ENCODE data around the gene RPL14.

The RPL14 gene

GRCh38 chr3:40445062-40445461 lies 12.1 kb upstream of the RPL14 start:
- no peak overlapping the region for H3K9ac ChIP-seq (ENCODE audit: low read depth, low read length, poor library complexity)
- no peak overlapping the region for H4K8ac ChIP-seq (ENCODE audit: low read depth, low read length)
- no CpG with 5 or more reads among the region's 9 CpGs for WGBS, 2 donors (ENCODE audit: extremely low coverage in 2 of 2, insufficient read length in 2 of 2, insufficient replicate concordance in 1 of 2)
- H2BK5ac ChIP-seq (ENCODE audit: low read length) = no peak overlapping the region
- no peak overlapping the region for H3K4me2 ChIP-seq (ENCODE audit: insufficient read depth, low read length, poor library complexity, severe bottlenecking)
- H3K4ac ChIP-seq (ENCODE audit: low read length) = no peak overlapping the region
- H2AK5ac ChIP-seq (ENCODE audit: low read depth, low read length) = no peak overlapping the region
- H3K23ac ChIP-seq (ENCODE audit: low read depth, low read length, poor library complexity) = no peak overlapping the region
- H3K14ac ChIP-seq (ENCODE audit: low read length) = no peak overlapping the region
- H2AFZ ChIP-seq (ENCODE audit: low read length) = no peak overlapping the region
- no peak overlapping the region for H3K4me3 ChIP-seq (ENCODE audit: low read length in 2 of 2)
- no peaks in the 10 kb centered on the region for H3K9me3 ChIP-seq (replicated peaks in 1 of 2; ENCODE audit: control insufficient read depth in 2 of 2, insufficient read depth in 1 of 2, low read depth in 1 of 2, low read length in 2 of 2)
- no peak overlapping the region for H4K91ac ChIP-seq (ENCODE audit: low read depth, low read length, poor library complexity)
- no peak overlapping the region for H3K27ac ChIP-seq (replicated peaks; ENCODE audit: low read length)
- no peak overlapping the region for H3K18ac ChIP-seq (ENCODE audit: low read length)
- peaks cover 0 to 2% of the 10 kb centered on the region in 2 donors for H3K4me1 ChIP-seq (ENCODE audit: control insufficient read depth in 2 of 2, insufficient read depth in 1 of 2, low read depth in 1 of 2, low read length in 2 of 2)
- H3K27me3 ChIP-seq (ENCODE audit: control insufficient read depth in 3 of 3, insufficient read depth in 3 of 3, low read depth in 1 of 3, low read length in 3 of 3) = no peaks in the 10 kb centered on the region
- no peak overlapping the region for H2BK120ac ChIP-seq (ENCODE audit: low read depth, low read length)
- no peak overlapping the region for H2BK15ac ChIP-seq (ENCODE audit: low read length)
- no peaks in the 10 kb centered on the region for H3K36me3 ChIP-seq (replicated peaks in 1 of 2; ENCODE audit: control insufficient read depth in 2 of 2, insufficient read depth in 2 of 2, low read length in 2 of 2)
- DNase-seq (ENCODE audit: low spot score) = no peak
- no peak overlapping the region for H2BK12ac ChIP-seq (ENCODE audit: low read length)
- H3K79me1 ChIP-seq (ENCODE audit: low read depth, low read length) = no peaks in the 10 kb centered on the region

- no peak overlapping the region for H4K8ac ChIP-seq (ENCODE audit: low read depth, low read length)
- no peak overlapping the region for H2BK15ac ChIP-seq (ENCODE audit: low read length)
- H3K18ac ChIP-seq (ENCODE audit: low read length) = no peak overlapping the region
- H3K36me3 ChIP-seq (replicated peaks in 1 of 2; ENCODE audit: control insufficient read depth in 2 of 2, insufficient read depth in 2 of 2, low read length in 2 of 2) = no peaks in the 10 kb centered on the region
- WGBS, 2 donors (ENCODE audit: extremely low coverage in 2 of 2, insufficient read length in 2 of 2, insufficient replicate concordance in 1 of 2) = no CpG with 5 or more reads among the region's 4 CpGs
- no peak overlapping the region for H3K14ac ChIP-seq (ENCODE audit: low read length)
- no peak overlapping the region for H3K27ac ChIP-seq (replicated peaks; ENCODE audit: low read length)
- peaks cover 0 to 2% of the 10 kb centered on the region in 2 donors for H3K4me1 ChIP-seq (ENCODE audit: control insufficient read depth in 2 of 2, insufficient read depth in 1 of 2, low read depth in 1 of 2, low read length in 2 of 2)
- H2AK5ac ChIP-seq (ENCODE audit: low read depth, low read length) = no peak overlapping the region
- no peak overlapping the region for H3K4ac ChIP-seq (ENCODE audit: low read length)
- H3K23ac ChIP-seq (ENCODE audit: low read depth, low read length, poor library complexity) = no peak overlapping the region
- no peaks in the 10 kb centered on the region for H3K9me3 ChIP-seq (replicated peaks in 1 of 2; ENCODE audit: control insufficient read depth in 2 of 2, insufficient read depth in 1 of 2, low read depth in 1 of 2, low read length in 2 of 2)
- DNase-seq (ENCODE audit: low spot score) = no peak
- H3K79me1 ChIP-seq (ENCODE audit: low read depth, low read length) = no peaks in the 10 kb centered on the region
- H3K4me2 ChIP-seq (ENCODE audit: insufficient read depth, low read length, poor library complexity, severe bottlenecking) = no peak overlapping the region
- no peak overlapping the region for H3K4me3 ChIP-seq (ENCODE audit: low read length in 2 of 2)
- no peak overlapping the region for H2BK120ac ChIP-seq (ENCODE audit: low read depth, low read length)
- no peak overlapping the region for H4K91ac ChIP-seq (ENCODE audit: low read depth, low read length, poor library complexity)
- H2AFZ ChIP-seq (ENCODE audit: low read length) = no peak overlapping the region
- H2BK12ac ChIP-seq (ENCODE audit: low read length) = no peak overlapping the region
- H2BK5ac ChIP-seq (ENCODE audit: low read length) = no peak overlapping the region
- no peaks in the 10 kb centered on the region for H3K27me3 ChIP-seq (ENCODE audit: control insufficient read depth in 3 of 3, insufficient read depth in 3 of 3, low read depth in 1 of 3, low read length in 3 of 3)
- no peak overlapping the region for H3K9ac ChIP-seq (ENCODE audit: low read depth, low read length, poor library complexity)
Observed at GRCh38 chr3:40445880-40446279, 11.3 kb upstream of the RPL14 start.

GRCh38 chr3:40450438-40450837 lies 6.7 kb upstream of the RPL14 start:
- H2BK5ac ChIP-seq (ENCODE audit: low read length) = no peak overlapping the region
- H3K23ac ChIP-seq (ENCODE audit: low read depth, low read length, poor library complexity) = no peak overlapping the region
- H4K8ac ChIP-seq (ENCODE audit: low read depth, low read length) = no peak overlapping the region
- no peak overlapping the region for H2BK120ac ChIP-seq (ENCODE audit: low read depth, low read length)
- no peak overlapping the region for H3K27ac ChIP-seq (replicated peaks; ENCODE audit: low read length)
- no peaks in the 10 kb centered on the region for H3K79me1 ChIP-seq (ENCODE audit: low read depth, low read length)
- H3K4ac ChIP-seq (ENCODE audit: low read length) = no peak overlapping the region
- H3K27me3 ChIP-seq (ENCODE audit: control insufficient read depth in 3 of 3, insufficient read depth in 3 of 3, low read depth in 1 of 3, low read length in 3 of 3) = no peaks in the 10 kb centered on the region
- no CpG with 5 or more reads among the region's 2 CpGs for WGBS, 2 donors (ENCODE audit: extremely low coverage in 2 of 2, insufficient read length in 2 of 2, insufficient replicate concordance in 1 of 2)
- no peak overlapping the region for H2BK12ac ChIP-seq (ENCODE audit: low read length)
- H3K4me3 ChIP-seq (ENCODE audit: low read length in 2 of 2) = no peak overlapping the region
- no peak overlapping the region for H2AK5ac ChIP-seq (ENCODE audit: low read depth, low read length)
- H3K18ac ChIP-seq (ENCODE audit: low read length) = no peak overlapping the region
- no peak for DNase-seq (ENCODE audit: low spot score)
- H2AFZ ChIP-seq (ENCODE audit: low read length) = no peak overlapping the region
- H2BK15ac ChIP-seq (ENCODE audit: low read length) = no peak overlapping the region
- no peak overlapping the region for H3K14ac ChIP-seq (ENCODE audit: low read length)
- no peak overlapping the region for H3K9ac ChIP-seq (ENCODE audit: low read depth, low read length, poor library complexity)
- H3K36me3 ChIP-seq (replicated peaks in 1 of 2; ENCODE audit: control insufficient read depth in 2 of 2, insufficient read depth in 2 of 2, low read length in 2 of 2) = no peaks in the 10 kb centered on the region
- no peak overlapping the region for H4K91ac ChIP-seq (ENCODE audit: low read depth, low read length, poor library complexity)
- no peaks in the 10 kb centered on the region for H3K9me3 ChIP-seq (replicated peaks in 1 of 2; ENCODE audit: control insufficient read depth in 2 of 2, insufficient read depth in 1 of 2, low read depth in 1 of 2, low read length in 2 of 2)
- H3K4me2 ChIP-seq (ENCODE audit: insufficient read depth, low read length, poor library complexity, severe bottlenecking) = no peak overlapping the region
- peaks cover 0 to 7% of the 10 kb centered on the region in 2 donors for H3K4me1 ChIP-seq (ENCODE audit: control insufficient read depth in 2 of 2, insufficient read depth in 1 of 2, low read depth in 1 of 2, low read length in 2 of 2)

GRCh38 chr3:40451551-40451950 lies 5.6 kb upstream of the RPL14 start:
- Histone ChIP-seq H3K4me1 (ENCODE audit: control insufficient read depth in 2 of 2, insufficient read depth in 1 of 2, low read depth in 1 of 2, low read length in 2 of 2) (peaks cover 0 to 5% of the 10 kb centered on the region in 2 donors), H3K27ac (replicated peaks; ENCODE audit: low read length) (no peak overlapping the region), H3K23ac (ENCODE audit: low read depth, low read length, poor library complexity) (no peak overlapping the region), H4K91ac (ENCODE audit: low read depth, low read length, poor library complexity) (no peak overlapping the region), H3K36me3 (replicated peaks in 1 of 2; ENCODE audit: control insufficient read depth in 2 of 2, insufficient read depth in 2 of 2, low read length in 2 of 2) (no peaks in the 10 kb centered on the region), H2AK5ac (ENCODE audit: low read depth, low read length) (no peak overlapping the region), H3K9me3 (replicated peaks in 1 of 2; ENCODE audit: control insufficient read depth in 2 of 2, insufficient read depth in 1 of 2, low read depth in 1 of 2, low read length in 2 of 2) (no peaks in the 10 kb centered on the region), H2BK120ac (ENCODE audit: low read depth, low read length) (no peak overlapping the region), H3K18ac (ENCODE audit: low read length) (no peak overlapping the region), H3K14ac (ENCODE audit: low read length) (no peak overlapping the region), H3K27me3 (ENCODE audit: control insufficient read depth in 3 of 3, insufficient read depth in 3 of 3, low read depth in 1 of 3, low read length in 3 of 3) (no peaks in the 10 kb centered on the region), H2AFZ (ENCODE audit: low read length) (no peak overlapping the region), H3K4ac (ENCODE audit: low read length) (no peak overlapping the region), H2BK15ac (ENCODE audit: low read length) (no peak overlapping the region), H2BK5ac (ENCODE audit: low read length) (no peak overlapping the region), H4K8ac (ENCODE audit: low read depth, low read length) (no peak overlapping the region), H3K4me3 (ENCODE audit: low read length in 2 of 2) (no peak overlapping the region), H2BK12ac (ENCODE audit: low read length) (no peak overlapping the region), H3K79me1 (ENCODE audit: low read depth, low read length) (no peaks in the 10 kb centered on the region), H3K4me2 (ENCODE audit: insufficient read depth, low read length, poor library complexity, severe bottlenecking) (no peak overlapping the region), H3K9ac (ENCODE audit: low read depth, low read length, poor library complexity) (no peak overlapping the region)
- no peak for DNase-seq (ENCODE audit: low spot score)

All from neuronal stem cell (in vitro differentiated cells).